Upper lobe of left lung (tissue), 4 donors: ENCODE measurements around the gene ZNF282.

ENCODE experiments used
- EP300 ChIP-seq, 4 donors: sonication (generic); formaldehyde crosslinking; IDR thresholded peaks; one replicate each; pipeline ENCODE4 v1.5.1; 2017; ENCODE audit warnings: antibody characterized with exemption in 4 of 4, control low read depth in 2 of 4
- POLR2A ChIP-seq, 4 donors: fragments of 450-650 bp; IDR thresholded peaks; one replicate each; pipeline ENCODE4 v1.5.1; 2016 to 2017; ENCODE audit warnings: antibody characterized with exemption in 4 of 4, mild to moderate bottlenecking in 2 of 4
- POLR2AphosphoS5 ChIP-seq, 2 donors: sonication (generic); formaldehyde crosslinking; IDR thresholded peaks; one replicate each; pipeline ENCODE4 v1.5.1; 2017; ENCODE audit warnings: antibody characterized with exemption in 2 of 2
- TF ChIP-seq, protein P1 (sequence below), 6 experiments: fragments of 450-650 bp in 4 of 6; fragments of 200-600 bp in 2 of 6; sonication (generic) in 2 of 6; IDR thresholded peaks; one replicate each; pipeline ENCODE4 v1.5.1; 2016 to 2019; ENCODE audit warnings: antibody characterized with exemption in 6 of 6

DNA sequence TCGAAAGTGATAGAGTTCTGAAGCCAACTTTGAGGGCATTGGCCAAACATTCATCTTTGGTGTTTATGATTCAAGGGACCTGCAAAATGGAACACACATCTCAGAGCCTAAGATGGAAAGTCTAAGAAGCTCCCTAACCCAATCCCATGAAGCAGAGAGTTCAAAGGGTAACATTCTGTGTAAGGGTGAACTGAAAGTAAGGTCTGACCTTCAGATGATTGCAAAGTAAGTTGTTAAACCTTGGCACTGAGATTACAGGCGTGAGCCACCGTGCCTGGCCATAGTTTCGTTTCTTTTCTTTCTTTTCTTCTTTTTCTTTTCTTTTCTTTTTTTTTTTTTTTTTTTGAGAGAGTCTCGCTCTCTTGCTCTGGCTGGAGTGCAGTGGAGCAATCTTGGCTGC is 46.4 kb downstream of the ZNF282 start:
- TF ChIP-seq EP300 (IDR thresholded peaks at IDR 0.05): no peak
- TF ChIP-seq, protein P1, sequence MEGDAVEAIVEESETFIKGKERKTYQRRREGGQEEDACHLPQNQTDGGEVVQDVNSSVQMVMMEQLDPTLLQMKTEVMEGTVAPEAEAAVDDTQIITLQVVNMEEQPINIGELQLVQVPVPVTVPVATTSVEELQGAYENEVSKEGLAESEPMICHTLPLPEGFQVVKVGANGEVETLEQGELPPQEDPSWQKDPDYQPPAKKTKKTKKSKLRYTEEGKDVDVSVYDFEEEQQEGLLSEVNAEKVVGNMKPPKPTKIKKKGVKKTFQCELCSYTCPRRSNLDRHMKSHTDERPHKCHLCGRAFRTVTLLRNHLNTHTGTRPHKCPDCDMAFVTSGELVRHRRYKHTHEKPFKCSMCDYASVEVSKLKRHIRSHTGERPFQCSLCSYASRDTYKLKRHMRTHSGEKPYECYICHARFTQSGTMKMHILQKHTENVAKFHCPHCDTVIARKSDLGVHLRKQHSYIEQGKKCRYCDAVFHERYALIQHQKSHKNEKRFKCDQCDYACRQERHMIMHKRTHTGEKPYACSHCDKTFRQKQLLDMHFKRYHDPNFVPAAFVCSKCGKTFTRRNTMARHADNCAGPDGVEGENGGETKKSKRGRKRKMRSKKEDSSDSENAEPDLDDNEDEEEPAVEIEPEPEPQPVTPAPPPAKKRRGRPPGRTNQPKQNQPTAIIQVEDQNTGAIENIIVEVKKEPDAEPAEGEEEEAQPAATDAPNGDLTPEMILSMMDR (IDR thresholded peaks at IDR 0.05): no peak
- no peak for TF ChIP-seq POLR2A (IDR thresholded peaks at IDR 0.05)
- no peak for TF ChIP-seq POLR2AphosphoS5 (IDR thresholded peaks at IDR 0.05)
